Activated T-helper 1 cell treated with anti-CD3 and anti-CD28 coated beads, Interleukin-12 subunit alpha, Interleukin-12 subunit beta, Interleukin-2, Interleukin-4 antibody, amounts not matched to agents 30 ng/mL and 10 ng/mL and 1 ng/mL, durations not matched to agents 14 hours and 24 hours and 36 hours (primary cell): Measurements from ENCODE around the gene SPATS2. TPM values are rescaled to one million over a fixed set of nuclear protein-coding genes. Genes with fewer than 3 reads are reported as not detected.
"Not testable (repeated sequence)": the region's sequence is repeated elsewhere in the genome, so short reads cannot be mapped to it uniquely, and the experiment has no call there.

Experiments
- DNase-seq: peaks from one replicate; pipeline ENCODE4 v3.0.0; 2021; ENCODE audit warnings: low spot score
- H3K27ac Mint-ChIP-seq: one replicate; pipeline ENCODE4 v1.8.0; 2021; ENCODE audit warnings: mild to moderate bottlenecking, mixed read lengths
- H3K27me3 Mint-ChIP-seq: one replicate; pipeline ENCODE4 v1.8.0; 2022; ENCODE audit warnings: mild to moderate bottlenecking, moderate library complexity, mixed read lengths; ENCODE audit not compliant: insufficient read depth
- H3K36me3 Mint-ChIP-seq: one replicate; pipeline ENCODE4 v1.8.0; 2021; ENCODE audit warnings: low read depth, mixed read lengths
- H3K4me1 Mint-ChIP-seq: one replicate; pipeline ENCODE4 v1.8.0; 2021; ENCODE audit warnings: low read depth, mixed read lengths
- H3K4me3 Mint-ChIP-seq: one replicate; pipeline ENCODE4 v1.8.0; 2021; ENCODE audit warnings: mild to moderate bottlenecking, moderate library complexity, mixed read lengths
- H3K9me3 Mint-ChIP-seq: one replicate; pipeline ENCODE4 v1.8.0; 2021; ENCODE audit warnings: mixed read lengths
- intact Hi-C: fragments of 100-400 bp; cut with micrococcal nuclease; formaldehyde crosslinking; loops from one replicate; pipeline ENCODE4 v1.15.1; 2024
- total RNA-seq: library from RNA; stranded (reverse); gene quantifications from 2 replicates; pipeline ENCODE4 v1.2.3, GENCODE V29; 2022

The SPATS2 gene
- total RNA-seq, 1 donor from 2014 or later: 12.0 TPM

- H3K4me1 Mint-ChIP-seq: peaks cover 5% of the 10 kb centered on the region
- no peak for DNase-seq
- no peak overlapping the region for H3K4me3 Mint-ChIP-seq
- no peak overlapping the region for H3K27ac Mint-ChIP-seq
- H3K36me3 Mint-ChIP-seq: peaks cover 3% of the 10 kb centered on the region
- intact Hi-C loops: no loop called here
- H3K9me3 Mint-ChIP-seq: no peaks in the 10 kb centered on the region
- no peaks in the 10 kb centered on the region for H3K27me3 Mint-ChIP-seq
Observed at GRCh38 chr12:49505672-49506071, 138.4 kb downstream of the SPATS2 start.

DNA sequence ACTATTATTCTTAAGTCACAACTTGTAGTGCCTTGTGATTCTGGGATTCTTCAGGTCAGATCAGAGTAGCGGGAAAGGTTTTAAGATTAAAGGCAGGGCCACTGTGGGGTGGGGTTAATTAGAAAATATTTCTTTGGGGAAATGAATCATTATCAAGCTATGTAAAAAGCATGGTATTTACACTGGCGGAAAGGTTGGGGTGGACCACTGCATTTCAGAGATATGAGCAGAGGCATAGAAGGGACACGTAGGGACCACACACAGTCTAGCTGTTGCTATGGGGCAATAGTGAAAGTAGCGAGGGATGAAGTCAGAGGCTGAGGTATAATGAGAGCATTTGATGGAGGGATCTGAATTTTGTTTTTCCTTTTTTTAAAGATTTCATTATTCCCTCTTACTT, 139.9 kb downstream of the SPATS2 start:
- Mint-ChIP-seq H3K9me3 (no peaks in the 10 kb centered on the region), H3K4me1 (peaks cover under 1% of the 10 kb centered on the region), H3K36me3 (peaks cover 3% of the 10 kb centered on the region), H3K4me3 (no peak overlapping the region), H3K27ac (no peak overlapping the region), H3K27me3 (no peaks in the 10 kb centered on the region)
- intact Hi-C loops: no loop called here
- DNase-seq: no peak

DNA sequence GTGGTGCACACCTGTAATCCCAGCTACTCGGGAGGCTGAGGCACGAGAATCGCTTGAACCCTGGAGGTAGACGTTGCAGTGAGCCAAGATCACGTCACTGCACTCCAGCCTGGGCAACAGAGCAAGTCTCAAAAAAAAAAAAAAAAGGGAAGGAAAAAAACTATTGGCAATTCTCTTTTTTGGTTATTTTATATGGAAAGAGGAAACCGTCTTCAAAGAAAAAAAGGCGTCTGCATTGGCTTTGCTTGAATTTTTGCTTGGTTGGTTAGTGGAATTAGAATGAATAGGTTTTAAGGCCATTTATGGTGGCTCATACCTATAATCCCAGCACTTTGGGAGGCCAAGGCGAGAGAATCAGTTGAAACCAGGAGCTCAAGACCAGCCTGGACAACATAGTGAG, 142.4 kb downstream of the SPATS2 start:
- H3K4me1 Mint-ChIP-seq, H3K36me3 Mint-ChIP-seq, H3K27ac Mint-ChIP-seq, H3K4me3 Mint-ChIP-seq, DNase-seq, H3K9me3 Mint-ChIP-seq, H3K27me3 Mint-ChIP-seq: not testable (repeated sequence)
- intact Hi-C loops: loop anchor here (5.0 kb wide), 1 partner anchor 73 kb away; no protein-coding TSS in a partner anchor

DNA sequence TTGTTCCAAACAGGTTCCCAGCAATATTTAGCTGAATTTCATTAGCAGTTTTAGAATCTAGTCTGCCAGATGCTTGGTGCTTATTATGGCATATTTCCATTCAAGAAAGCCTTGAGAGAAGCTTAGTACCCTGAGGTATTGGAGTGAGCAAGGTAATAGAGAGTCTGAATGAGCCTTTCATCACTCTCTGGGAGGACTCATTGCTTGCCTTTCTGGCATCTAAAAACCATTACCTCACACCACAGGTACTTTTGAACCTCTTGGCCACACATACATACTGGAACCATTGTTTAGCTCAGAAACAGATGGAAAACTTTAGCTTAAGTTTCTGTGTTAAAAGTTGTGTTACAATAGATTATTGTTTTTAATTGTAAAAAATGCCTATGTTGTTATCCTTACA, 144.1 kb downstream of the SPATS2 start:
- no peak for DNase-seq
- intact Hi-C loops: loop anchor here (5.0 kb wide), 1 partner anchor 71 kb away; no protein-coding TSS in a partner anchor
- Mint-ChIP-seq H3K27ac (no peak overlapping the region), H3K36me3 (no peaks in the 10 kb centered on the region), H3K9me3 (no peaks in the 10 kb centered on the region), H3K27me3 (no peaks in the 10 kb centered on the region), H3K4me3 (no peak overlapping the region), H3K4me1 (no peaks in the 10 kb centered on the region)

- H3K36me3 Mint-ChIP-seq: no peaks in the 10 kb centered on the region
- intact Hi-C loops: loop anchor here (5.0 kb wide), 1 partner anchor 70 kb away; no protein-coding TSS in a partner anchor
- no peaks in the 10 kb centered on the region for H3K27me3 Mint-ChIP-seq
Observed at GRCh38 chr12:49512546-49512945, 145.3 kb downstream of the SPATS2 start.

GRCh38 chr12:49515266-49515665, 148.0 kb downstream of the SPATS2 start:
- Mint-ChIP-seq H3K9me3 (no peaks in the 10 kb centered on the region), H3K36me3 (no peaks in the 10 kb centered on the region), H3K27ac (no peak overlapping the region), H3K4me1 (peaks cover 9% of the 10 kb centered on the region), H3K4me3 (no peak overlapping the region), H3K27me3 (no peaks in the 10 kb centered on the region)
- intact Hi-C loops: no loop called here
- no peak for DNase-seq

More at GRCh38 chr12:49512546-49512945, 145.3 kb downstream of the SPATS2 start:
- no peak overlapping the region for H3K4me3 Mint-ChIP-seq
- H3K4me1 Mint-ChIP-seq: no peaks in the 10 kb centered on the region
- no peak overlapping the region for H3K27ac Mint-ChIP-seq
- no peak for DNase-seq
- H3K9me3 Mint-ChIP-seq: no peaks in the 10 kb centered on the region

GRCh38 chr12:49518914-49519573, 151.8 kb downstream of the SPATS2 start:
- no peak for DNase-seq
- no peaks in the 10 kb centered on the region for H3K9me3 Mint-ChIP-seq
- intact Hi-C loops: no loop called here
- H3K4me1 Mint-ChIP-seq: peaks cover 9% of the 10 kb centered on the region
- H3K27ac Mint-ChIP-seq: no peak overlapping the region
- H3K36me3 Mint-ChIP-seq: no peaks in the 10 kb centered on the region
- H3K27me3 Mint-ChIP-seq: no peaks in the 10 kb centered on the region
- H3K4me3 Mint-ChIP-seq: no peak overlapping the region

DNA sequence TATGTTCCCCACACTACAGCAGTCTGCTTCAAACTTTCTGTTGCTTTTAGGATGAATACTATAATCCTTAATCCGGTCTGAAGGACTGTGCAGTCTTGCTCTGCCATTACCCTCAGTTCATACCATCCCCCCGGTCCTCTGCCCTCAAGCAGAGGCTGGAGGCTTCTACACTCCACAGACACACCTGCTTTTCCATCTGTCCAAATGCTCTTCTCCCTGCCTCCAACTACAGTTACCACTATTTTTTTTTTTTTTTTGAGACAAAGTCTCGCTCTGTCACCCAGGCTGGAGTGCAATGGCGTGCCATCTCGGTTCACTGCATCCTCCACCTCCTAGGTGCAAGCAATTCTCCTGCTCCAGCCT, 152.3 kb downstream of the SPATS2 start:
- no peaks in the 10 kb centered on the region for H3K27me3 Mint-ChIP-seq
- no peaks in the 10 kb centered on the region for H3K36me3 Mint-ChIP-seq
- DNase-seq: no peak
- no peak overlapping the region for H3K4me3 Mint-ChIP-seq
- no peak overlapping the region for H3K27ac Mint-ChIP-seq
- peaks cover 9% of the 10 kb centered on the region for H3K4me1 Mint-ChIP-seq
- H3K9me3 Mint-ChIP-seq: no peaks in the 10 kb centered on the region
- intact Hi-C loops: no loop called here

- Mint-ChIP-seq H3K27ac (no peak overlapping the region), H3K9me3 (no peaks in the 10 kb centered on the region), H3K27me3 (no peaks in the 10 kb centered on the region), H3K36me3 (peaks cover 10% of the 10 kb centered on the region), H3K4me3 (no peak overlapping the region), H3K4me1 (peaks cover 9% of the 10 kb centered on the region)
- no peak for DNase-seq
- intact Hi-C loops: no loop called here
Observed at GRCh38 chr12:49521389-49521788, 154.1 kb downstream of the SPATS2 start.

DNA sequence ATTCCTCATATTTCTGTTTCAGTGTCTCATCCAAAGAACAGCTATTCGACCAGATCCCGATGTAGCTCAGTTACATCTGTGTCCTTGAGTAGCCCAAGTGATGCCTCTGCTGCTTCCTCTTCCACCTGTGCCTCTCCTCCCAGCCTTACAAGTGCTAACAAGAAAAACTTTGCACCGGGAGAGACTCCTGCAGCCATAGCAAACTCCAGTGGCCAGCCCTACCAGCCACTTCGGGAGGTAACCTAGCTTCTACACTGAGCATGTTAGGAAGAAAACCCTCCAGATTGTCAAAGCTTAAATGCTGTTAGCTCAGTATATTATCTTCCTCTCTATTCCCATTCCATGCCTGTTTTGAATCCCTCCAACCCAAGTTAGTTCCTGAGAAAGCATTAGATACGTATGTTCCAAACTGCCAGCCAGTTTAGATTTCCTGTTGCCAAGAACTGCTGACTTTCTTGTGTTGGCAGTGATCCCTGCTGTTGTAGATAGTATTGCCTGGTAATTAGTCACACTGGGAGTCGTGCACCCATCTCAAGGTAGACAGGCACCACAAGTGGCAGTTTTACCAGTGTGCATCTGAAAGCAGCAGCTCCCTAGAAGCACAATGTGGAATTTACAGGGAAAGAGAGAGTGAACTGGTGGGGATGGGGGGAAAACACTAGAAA, 157.5 kb downstream of the SPATS2 start:
- intact Hi-C loops: no loop called here
- DNase-seq: no peak
- Mint-ChIP-seq H3K36me3 (peaks cover 11% of the 10 kb centered on the region), H3K27me3 (no peaks in the 10 kb centered on the region), H3K27ac (no peak overlapping the region), H3K4me1 (no peaks in the 10 kb centered on the region), H3K4me3 (no peak overlapping the region), H3K9me3 (no peaks in the 10 kb centered on the region)

DNA sequence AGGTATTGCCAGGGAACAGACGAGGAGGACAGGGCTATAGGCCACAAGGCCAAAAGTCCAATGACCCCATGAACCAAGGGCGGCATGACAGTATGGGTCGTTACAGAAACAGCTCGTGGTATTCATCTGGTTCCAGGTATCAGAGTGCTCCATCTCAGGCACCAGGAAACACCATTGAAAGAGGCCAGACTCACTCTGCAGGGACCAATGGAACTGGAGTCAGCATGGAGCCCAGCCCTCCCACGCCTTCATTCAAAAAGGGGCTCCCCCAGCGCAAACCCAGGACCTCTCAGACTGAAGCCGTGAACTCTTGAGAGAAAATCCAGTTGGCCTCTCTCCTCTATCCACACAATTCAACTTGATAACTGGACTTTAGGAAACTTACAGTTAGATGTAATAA, 158.7 kb downstream of the SPATS2 start:
- Mint-ChIP-seq H3K27ac (no peak overlapping the region), H3K4me1 (no peaks in the 10 kb centered on the region), H3K27me3 (no peaks in the 10 kb centered on the region), H3K4me3 (no peak overlapping the region), H3K36me3 (peaks cover 11% of the 10 kb centered on the region), H3K9me3 (no peaks in the 10 kb centered on the region)
- no peak for DNase-seq
- intact Hi-C loops: no loop called here

DNA sequence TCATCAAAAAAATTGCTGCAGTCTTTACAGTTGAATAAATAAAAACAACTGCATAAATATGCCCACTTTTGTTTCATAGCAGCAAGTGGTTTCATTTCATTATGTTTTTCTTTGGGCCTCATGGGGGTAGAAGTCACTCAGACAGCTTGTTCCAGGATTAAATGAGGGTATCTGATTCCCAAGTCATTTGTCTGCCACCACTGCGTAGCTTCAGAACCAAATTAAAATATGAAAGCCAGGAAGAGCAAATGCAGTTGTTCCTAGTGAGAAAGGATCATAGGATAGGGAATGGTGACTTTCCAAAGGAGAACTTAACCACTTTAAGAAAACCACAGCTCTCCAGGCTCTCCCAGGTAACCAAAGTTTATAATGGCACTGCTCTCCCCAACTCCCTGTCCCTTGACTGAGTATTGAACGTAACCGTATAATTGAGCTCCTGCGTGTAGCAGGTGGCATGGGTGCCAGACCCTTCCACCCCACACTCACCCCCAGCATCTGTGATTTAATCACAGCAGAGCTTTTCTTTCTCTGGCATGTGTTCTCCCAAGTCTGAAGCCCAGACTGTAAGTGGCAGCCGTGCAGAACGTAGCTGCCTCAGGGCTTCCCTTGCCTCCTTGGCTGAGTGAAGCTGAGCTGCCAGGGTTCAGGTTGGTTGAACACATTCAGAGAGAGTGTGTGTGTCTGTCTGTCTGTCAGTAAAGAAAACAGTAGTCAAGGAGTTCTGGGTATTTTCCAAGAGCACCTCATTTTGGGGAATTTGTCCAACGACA, 160.3 kb downstream of the SPATS2 start:
- Mint-ChIP-seq H3K27me3 (no peaks in the 10 kb centered on the region), H3K4me3 (no peak overlapping the region), H3K4me1 (no peaks in the 10 kb centered on the region), H3K9me3 (no peaks in the 10 kb centered on the region), H3K27ac (no peak overlapping the region), H3K36me3 (peaks cover 11% of the 10 kb centered on the region)
- DNase-seq: no peak
- intact Hi-C loops: no loop called here

GRCh38 chr12:49529414-49529813, 162.2 kb downstream of the SPATS2 start:
- Mint-ChIP-seq H3K9me3 (no peaks in the 10 kb centered on the region), H3K36me3 (peaks cover 11% of the 10 kb centered on the region), H3K27me3 (no peaks in the 10 kb centered on the region), H3K4me3 (no peak overlapping the region), H3K4me1 (no peaks in the 10 kb centered on the region), H3K27ac (no peak overlapping the region)
- no peak for DNase-seq
- intact Hi-C loops: no loop called here
